Glomerular visceral epithelial cell (primary cell): ENCODE results near the gene KRTAP20-3.

Experiments used
- DNase-seq: peaks from one replicate; pipeline ENCODE4 v3.0.0-alpha.2; 2016; ENCODE audit errors: extremely low spot score

Gene KRTAP20-3

DNA sequence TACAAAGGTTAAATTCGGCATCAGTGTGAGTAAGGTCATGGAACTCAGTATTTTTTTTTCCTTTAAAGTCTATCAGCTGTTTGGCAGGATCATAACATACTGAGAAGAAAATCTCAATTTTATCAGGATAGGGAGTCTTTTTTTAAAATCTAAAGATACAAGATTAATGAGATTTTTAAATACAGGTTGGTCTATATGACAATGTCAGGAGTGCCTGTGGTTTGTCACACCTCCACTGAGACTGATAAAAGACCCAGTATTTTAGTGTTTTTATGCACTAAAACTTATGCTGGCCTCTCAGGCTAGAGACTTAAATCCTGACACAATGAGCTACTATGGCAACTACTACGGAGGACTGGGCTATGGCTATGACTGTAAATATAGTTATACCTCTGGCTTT, at the start of gene KRTAP20-3:
TSS of gene KRTAP20-3 (plus strand) at position 301 of the 400 bp plus-strand sequence.
- DNase-seq, result no peak

DNA sequence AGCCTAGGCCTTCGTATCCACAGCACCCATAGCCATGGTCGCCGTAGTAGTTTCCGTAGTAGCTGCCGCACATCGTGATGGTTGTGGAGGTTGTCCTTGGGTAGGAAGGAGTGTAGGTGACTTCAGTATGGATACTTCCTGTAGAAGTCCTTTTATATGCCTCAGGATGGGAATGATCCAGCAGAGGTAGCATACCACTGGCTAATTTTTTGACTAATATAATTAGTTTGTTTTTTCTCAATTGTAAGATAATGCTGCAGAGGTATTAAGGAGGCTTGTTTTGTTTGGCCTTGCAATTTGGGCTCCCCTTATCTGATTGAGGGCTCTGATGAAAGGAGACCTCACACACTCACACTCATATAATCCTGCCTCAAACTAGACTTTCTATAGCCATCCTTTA, 43.9 kb upstream of the KRTAP20-3 start, which contains the start of gene KRTAP6-2:
TSS of gene KRTAP6-2 (minus strand) at position 101 of the 400 bp plus-strand sequence. CDS start at position 73, 28 bp downstream.
- DNase-seq, result no peak

DNA sequence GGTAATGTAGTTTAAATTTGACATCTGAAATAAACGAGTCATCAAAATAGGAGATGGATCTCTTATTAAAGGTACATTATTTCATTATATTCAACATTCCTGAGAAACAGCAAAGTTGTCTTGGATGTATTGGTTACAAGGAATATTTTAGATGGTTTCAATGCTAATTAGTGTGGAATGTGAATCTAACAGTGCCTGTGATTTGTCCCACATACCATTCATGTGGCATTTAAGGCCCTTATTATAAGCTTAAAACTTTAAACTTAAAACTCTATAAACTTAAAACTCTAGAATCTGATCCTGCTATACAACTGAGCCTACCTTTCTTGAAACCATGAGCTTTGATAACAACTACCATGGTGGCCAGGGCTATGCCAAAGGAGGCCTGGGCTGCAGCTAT, 41.9 kb upstream of the KRTAP20-3 start, which contains the start of gene KRTAP22-1:
TSS of gene KRTAP22-1 (plus strand) at position 301 of the 400 bp plus-strand sequence.
- DNase-seq, result no peak

DNA sequence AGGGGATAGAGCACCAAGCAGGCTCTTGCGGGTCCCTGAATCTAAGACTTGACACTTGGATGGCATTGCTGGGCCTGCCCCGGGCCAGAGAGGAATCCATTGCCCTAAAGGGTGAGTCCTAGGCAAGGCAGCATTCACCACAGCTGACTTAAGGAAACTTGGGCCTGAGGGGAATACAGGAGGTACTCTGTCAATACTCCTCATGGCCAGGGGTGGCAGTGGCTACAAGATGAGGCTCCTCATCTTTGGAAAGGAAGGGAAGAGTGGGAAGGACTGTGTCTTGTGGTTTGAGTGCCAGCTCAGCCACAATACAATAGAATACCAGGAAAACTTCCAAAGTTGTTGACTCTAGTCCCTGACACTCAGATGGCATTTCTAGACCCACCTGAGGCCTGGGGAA, 36.7 kb upstream of the KRTAP20-3 start:
- no peak for DNase-seq

DNA sequence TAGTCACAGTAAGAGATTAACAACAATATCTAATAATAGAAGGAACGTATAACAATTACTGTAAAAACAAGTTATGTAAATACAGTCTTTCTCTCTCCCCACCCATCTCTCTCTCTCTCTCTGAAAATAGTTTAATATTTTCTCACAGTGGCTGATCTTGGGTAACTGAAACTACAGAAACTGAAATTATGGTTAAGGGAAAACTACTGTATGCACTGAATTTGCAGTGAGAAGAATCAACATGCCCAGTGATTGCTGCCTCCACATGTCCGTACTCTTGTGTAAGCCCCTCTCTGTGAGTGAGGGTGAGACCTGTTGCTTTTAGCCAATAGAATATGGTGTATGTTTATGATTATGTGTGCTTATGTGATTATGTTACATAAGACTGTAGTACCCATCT, 30.5 kb upstream of the KRTAP20-3 start:
- DNase-seq, result no peak

DNA sequence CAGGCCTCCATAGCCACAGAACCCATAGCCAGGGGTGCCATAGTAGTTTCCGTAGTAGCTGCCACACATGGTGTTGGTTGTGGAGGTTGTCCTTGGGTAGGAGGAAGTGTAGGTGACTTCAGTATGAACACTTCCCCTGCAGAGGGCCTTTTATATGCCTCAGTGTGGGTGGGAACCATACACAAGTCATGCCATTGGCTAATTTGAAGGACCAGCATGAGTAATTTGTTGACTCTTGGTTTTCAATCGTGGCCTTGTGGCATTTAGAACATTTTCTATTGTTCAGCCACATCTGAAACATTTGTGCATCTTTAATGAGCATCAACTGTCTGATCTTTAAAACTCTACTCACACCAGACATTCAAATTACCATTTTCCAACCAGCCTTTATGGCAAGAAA, 28.8 kb upstream of the KRTAP20-3 start, which contains the start of gene KRTAP6-1:
TSS of gene KRTAP6-1 (minus strand) at position 95 of the 400 bp plus-strand sequence. CDS start at position 69, 26 bp downstream.
- no peak for DNase-seq

DNA sequence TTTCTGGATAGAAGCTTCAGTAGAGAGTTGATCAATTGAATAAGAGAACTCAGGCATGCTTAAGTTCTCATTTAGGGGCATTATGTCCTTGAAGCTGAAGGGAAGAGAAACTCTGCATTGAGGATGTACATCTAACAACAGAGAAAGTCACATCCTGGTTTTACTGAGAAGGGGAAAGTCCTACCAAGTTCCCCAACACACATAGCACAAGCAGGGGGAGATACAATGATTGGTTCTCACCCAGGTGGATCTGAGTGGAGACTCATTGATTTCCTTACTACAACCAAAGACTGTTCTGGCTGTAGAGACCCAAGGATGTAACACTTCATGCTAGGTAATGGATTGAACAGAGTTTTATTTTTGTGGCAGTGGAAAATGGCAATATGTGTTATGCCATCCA, 27.5 kb upstream of the KRTAP20-3 start:
- DNase-seq, result no peak

DNA sequence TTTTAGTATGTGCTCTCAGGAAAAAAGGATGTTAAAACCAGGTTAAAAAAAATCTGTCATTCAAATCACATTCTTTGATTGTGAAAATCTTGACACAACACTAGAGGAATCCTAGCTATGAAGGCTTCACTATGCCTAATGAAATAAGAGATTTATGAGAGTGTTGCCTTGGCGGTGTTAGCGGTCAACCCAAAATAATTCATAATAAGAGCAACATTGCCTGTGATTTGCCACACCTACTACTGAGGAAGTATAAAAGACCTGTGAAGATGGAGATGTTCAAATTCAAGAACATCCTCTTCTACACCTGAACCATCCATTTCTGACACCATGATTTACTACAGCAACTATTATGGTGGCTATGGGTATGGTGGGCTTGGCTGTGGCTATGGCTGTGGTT, 26.5 kb upstream of the KRTAP20-3 start, which contains the start of gene KRTAP20-1:
TSS of gene KRTAP20-1 (plus strand) at position 301 of the 400 bp plus-strand sequence. CDS start at position 331, 30 bp downstream.
- no peak for DNase-seq

DNA sequence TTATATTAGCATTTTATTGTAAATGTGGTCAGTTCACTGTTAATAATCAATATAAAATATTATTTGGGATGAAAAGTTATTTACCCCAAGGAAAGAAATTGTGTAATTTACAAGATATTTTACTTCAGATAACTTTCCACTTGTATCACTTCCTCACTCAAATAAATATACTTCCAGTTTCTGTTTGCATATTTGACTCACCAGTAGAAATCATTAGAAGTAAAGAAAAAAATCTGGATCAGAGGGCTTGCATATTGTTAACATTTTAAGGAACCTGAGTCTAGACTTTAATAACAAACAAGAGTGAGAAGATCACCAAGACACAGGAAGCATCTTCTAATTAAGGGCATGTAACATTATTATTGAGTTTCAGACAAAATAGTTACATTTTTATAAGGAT, 22.6 kb upstream of the KRTAP20-3 start:
- DNase-seq, result no peak

DNA sequence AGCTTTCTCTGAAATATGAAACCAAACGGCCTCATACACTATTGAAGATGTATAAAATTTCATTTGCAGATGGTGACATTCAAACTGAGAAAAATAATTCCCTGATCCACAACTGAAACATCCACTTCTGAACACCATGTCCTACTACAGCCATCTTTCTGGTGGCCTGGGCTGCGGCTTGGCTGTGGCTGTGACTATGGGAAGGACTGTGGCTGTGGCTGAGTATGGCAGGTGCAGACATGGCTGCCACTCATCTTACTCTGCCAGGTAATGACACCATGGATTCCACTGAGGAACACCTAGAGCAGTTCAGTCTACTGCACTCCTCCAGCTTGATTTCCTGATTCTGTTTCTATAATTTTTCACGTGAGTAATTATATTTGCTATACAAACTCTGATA, 22.1 kb upstream of the KRTAP20-3 start, which contains the start of gene KRTAP20-4:
TSS of gene KRTAP20-4 (plus strand) at position 106 of the 400 bp plus-strand sequence.
- DNase-seq, result no peak

DNA sequence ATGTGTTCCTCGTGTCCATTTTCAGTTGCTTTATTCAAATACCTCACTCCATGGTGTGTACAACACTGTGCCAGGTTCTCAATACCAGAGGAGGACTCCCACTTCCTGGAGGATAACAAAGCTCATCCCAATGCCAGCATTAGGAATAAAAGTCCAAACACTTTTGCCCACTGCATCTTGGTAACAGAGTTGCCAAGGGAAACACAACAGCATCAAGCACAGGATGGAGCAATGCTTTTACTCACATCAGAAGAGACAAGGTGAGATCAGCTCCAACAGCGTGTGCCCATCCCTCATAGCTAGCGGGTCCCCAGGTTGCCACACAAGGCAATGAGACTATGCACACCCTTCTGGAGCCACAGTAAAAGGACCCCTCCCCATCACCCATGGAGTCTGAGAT, 19.3 kb upstream of the KRTAP20-3 start:
- no peak for DNase-seq

DNA sequence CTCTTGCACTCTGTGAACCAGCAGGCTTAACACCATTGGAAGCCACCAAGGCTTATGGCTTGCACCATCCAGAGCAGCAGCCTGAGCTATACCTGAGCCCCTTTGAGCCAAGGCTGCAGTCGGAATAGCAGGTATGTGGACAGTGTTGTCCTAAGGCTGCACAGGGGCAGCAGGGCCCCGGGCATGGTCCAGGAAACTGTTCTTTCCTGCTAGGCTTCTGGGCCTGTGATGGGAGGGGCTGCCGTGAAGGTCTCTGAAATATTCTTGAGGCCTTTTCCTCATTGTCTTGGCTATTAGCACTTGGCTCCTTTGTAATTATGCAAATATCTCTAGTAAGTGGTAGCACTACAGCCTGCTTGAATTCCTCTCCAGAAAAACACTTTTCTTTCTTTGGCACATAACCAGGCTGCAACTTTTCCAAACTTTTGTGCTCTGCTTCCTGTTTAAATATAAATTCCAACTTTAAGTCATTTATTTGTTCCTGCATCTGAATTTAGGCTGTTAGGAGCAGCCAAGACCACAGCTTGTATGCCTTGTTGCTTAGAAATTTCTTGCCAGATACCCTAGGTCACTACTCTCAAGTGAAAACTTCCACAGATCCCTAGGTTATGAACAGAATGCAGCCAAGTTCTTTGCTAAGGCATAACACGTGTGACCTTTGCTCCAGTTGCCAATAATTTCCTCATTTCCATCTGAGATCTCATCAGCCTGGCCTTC, 17.1 kb upstream of the KRTAP20-3 start:
- no peak for DNase-seq

DNA sequence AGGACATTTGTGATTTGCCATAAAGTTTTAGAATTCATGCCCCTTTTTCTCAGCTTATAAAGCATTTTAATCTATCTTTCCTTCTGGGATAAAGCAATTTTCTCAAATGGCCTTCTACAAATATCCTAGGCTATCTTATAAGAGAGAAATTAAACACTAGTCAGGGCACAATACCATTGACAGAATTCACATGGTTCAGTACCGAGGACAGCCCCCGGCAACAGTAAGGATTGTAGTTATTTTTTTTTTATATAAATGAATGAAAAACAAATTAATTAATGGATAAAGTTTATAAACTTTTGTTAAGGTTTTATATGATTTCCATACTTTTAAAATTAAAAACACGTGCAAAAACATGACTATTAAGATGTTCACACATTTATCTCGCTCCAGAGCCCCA, 14.6 kb upstream of the KRTAP20-3 start:
- DNase-seq, result no peak

DNA sequence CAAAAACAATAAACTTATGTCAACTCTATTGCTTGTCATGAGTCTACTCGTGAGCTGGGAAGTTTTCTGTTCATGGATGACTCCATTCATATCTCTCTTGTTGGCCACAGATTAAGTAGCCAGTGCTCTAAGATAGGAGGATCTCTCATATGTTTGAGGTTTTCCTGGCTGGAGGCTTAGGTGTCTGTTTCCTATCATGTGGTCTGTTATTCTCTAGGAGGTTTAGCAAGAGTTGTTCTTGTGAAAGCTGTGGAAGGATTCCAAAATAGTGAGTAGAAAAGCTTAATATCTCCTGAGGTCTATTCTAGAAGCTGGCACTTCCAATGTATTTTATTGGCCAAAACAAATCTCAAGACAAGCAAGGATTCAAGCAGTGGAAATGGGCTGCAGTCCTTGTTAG, 13.5 kb upstream of the KRTAP20-3 start:
- DNase-seq, result no peak

DNA sequence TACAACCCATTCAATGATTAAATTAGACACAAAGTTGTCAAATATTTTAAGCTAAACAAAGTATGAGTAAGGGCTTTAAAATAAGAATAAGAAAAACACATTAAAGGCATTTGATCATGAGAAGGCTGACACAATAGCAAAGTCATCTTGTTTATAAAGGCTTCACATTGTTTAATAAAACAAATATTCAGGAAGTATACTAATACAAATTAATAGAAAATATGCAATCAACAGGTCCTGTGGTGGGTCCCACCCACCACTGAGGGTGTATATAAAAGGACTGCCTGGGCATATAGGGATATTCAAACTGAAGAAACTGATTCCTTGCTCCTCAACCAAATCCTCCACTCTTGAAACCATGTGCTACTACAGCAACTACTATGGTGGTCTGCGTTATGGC, 7.8 kb upstream of the KRTAP20-3 start, which contains the start of gene KRTAP20-2:
TSS of gene KRTAP20-2 (plus strand) at position 301 of the 400 bp plus-strand sequence. CDS start at position 359, 58 bp downstream.
- no peak for DNase-seq

DNA sequence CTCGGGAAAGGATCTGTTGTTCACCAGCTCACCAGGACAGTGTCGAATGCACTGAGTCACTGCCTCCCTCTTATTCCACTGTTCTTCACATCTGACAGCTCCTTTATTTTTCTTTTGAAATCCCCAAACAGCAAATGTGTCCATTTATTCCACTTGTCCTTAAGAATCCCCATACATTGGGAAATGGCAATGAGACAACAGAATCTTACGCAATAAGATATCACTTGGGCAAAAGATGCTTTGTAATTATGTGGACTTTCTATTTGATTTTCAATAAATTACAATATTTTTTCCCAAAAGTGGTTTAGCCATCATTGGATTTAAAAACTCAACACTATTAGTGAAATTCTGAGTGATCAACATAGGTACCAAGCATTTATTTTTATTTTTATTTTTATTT, 4.0 kb upstream of the KRTAP20-3 start:
- no peak for DNase-seq

DNA sequence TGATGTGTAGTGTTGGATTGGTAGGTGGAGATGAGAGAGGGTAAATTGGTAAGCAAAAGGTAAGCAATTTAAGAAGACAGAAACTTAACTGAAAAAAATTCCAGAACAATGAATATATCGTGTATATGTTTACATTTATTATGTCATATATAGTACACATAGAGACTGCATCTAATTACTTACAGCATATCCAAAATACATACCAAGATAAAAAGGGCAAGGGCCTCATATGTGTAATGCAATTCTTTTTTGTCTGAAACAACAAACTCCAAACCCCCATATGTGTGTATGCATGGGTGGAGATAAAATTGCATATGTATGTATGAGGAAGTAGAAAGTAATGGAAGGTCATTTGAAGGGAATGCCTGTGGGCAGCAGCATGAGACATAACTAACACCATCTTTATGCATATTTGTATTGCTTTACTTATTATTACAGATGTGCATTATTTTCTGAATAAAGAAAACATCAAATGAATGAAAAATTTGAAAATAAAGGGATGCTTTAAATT, 4.3 kb downstream of the KRTAP20-3 start:
- DNase-seq, result no peak

DNA sequence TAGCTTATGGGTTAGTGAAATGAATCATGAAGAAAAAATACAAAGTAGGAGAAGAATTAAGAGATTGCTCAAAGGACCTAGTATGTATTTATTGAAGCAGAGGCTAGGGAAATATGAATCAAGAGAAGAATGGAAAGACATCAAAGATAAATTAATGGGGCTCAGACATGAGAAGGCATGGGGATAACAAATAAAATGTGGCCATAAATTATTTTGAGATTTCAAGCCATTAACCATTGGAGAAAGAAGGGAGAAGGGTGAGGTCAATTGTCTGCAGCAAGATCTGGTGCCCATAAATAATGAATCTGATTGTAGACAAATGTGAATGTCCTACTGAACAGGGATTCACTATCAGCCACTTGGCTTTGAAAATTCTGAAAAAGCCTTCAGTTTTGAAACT, 10.2 kb downstream of the KRTAP20-3 start:
- DNase-seq, result no peak

DNA sequence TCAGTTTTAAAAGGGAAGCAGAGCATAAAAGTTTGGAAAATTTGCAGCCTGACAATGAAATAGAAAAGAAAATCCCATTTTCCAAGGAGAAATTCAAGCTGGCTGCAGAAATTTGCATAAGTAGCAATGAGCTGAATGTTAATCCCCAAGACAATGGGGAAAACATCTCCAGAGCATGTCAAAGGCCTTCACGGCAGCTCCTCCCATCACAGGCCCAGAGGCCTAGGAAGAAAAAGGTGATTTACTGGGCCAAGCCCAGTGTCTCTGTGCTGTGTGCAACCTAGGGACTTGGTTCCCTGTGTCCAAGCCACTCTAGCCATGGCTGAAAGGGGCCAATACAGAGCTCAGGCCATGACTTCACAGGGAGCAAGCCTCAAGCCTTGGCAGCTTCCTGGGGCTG, 26.1 kb downstream of the KRTAP20-3 start:
- DNase-seq, result no peak

DNA sequence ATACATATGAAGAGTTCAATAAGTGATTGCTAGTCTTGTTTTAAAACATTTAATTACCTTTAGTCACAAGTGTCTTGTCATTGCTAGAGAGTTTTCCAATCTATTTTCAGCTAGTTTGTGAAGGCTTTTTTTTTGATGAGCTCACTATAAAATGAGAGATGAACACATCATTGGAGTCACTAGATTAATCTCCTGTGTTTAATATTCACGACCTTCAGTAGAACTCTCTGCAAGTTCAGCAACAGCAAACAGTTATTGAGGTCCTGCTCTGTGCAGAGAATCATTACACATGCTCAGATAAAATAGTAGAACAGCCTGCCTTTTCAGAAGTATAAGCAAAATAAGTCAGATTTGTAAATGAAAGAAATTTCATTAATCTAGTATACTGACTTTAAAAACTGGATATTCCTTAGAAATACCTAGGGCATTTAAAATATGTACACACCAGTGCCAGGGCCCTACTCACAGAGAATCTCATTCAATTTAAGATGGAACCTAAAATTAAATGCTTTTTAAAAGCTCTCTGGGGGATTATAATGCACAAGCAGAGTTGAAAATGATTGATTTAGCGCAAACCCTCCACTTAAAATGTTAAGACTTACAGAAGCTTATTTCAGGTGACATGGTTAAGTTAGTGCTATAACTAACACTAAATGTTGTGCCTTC, 30.5 kb downstream of the KRTAP20-3 start:
- no peak for DNase-seq

DNA sequence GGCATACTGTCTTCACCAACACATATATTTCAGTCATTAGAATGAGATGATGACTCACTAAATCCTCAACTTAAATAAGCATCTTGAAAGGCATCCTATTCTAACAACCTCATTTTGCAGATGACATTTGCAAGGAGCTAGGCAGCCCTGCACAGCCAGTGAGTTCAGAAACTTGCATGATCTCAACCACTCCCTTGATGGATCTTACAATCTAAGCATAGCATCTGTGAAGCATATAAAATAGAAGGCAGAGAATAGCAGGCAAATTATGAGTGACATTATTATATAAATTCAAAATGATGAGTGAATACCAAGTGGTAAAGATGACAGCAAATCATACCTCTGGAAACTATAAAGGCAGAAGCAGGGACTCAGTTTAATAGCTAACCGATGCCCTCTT, 31.6 kb downstream of the KRTAP20-3 start:
- no peak for DNase-seq

DNA sequence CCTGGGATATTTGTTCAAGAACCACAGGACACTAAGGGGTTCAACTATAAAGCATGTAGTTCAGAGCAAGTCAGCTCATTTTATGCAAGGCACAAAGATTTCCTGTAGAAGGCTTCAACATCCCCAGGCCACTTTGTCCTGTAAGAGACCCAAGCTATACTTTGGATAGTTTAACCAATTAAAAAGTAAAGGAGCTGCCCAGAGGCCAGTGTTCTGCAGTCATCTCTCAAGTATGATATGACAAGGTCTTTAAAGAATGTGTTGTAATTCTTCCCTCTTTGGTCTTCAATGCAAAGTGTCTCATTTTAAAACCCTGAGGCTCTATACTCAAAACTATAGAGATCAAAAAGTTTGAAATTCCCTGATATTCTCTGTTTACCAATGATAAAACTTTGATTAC, 34.1 kb downstream of the KRTAP20-3 start:
- DNase-seq, result no peak

DNA sequence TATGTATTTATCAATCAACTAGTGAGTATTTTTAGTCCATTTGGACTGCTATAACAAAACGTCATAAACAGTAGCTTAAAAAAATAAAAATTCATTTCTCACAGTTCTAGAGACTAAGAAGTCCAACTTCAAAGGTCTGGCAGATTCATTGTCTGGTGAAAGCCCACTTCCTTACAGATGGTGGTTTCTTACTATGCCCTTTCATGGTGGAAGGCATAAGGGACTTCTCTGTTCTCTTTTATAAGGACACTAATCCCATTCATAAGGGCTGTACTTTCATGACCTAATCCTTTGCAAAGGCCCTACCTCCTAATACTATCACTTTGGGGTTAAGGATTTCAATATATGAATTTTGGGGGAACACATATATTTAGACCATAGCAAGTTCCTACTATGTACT, 37.9 kb downstream of the KRTAP20-3 start:
- DNase-seq, result no peak
